NCI-H1105 treated with DMSO at 0.1 percent for 48 hours (cell line): ENCODE measurements around the gene WDR19.

Experiments
- DNase-seq: peaks from one replicate; lab custom pipeline; 2025; lab: John Stamatoyannopoulos, UW

Gene WDR19

DNA sequence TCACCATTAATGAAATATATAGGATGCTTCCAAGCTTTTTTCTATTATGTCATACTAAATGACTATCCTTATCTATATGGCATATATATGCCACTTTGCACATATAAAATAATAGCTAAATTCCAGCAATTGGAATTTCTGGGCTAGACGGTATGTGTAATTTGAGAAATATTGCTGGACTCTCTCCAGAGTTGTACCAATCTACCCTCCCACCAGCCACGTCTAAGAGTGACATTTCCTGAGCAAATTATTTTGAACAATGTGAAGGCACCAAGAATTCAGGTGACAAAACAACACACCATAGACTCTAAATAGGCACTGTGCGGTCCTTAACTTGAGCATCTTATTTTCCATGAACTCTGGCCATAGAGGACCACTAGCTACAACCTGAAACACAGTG lies 121.5 kb downstream of the WDR19 start:
- DNase-seq, result no peak

DNA sequence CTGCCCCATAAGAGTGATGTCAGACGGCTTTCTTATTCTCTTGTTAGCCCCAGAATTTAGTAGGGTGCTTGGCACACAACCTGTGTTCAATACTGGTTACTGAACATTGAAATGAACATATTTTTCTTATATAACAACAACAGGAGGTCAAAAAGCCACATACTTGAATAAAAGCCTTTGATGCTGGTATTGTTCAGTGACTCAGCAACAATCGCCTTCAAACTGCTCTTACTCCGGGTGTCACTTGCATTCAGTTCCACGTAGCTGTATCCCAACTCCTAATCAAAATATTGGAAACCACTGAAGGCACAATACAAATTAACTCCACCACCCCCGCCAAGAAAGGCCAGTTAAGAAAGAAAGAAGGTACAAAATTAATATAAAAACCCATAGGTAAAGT lies 122.3 kb downstream of the WDR19 start:
- no peak for DNase-seq

DNA sequence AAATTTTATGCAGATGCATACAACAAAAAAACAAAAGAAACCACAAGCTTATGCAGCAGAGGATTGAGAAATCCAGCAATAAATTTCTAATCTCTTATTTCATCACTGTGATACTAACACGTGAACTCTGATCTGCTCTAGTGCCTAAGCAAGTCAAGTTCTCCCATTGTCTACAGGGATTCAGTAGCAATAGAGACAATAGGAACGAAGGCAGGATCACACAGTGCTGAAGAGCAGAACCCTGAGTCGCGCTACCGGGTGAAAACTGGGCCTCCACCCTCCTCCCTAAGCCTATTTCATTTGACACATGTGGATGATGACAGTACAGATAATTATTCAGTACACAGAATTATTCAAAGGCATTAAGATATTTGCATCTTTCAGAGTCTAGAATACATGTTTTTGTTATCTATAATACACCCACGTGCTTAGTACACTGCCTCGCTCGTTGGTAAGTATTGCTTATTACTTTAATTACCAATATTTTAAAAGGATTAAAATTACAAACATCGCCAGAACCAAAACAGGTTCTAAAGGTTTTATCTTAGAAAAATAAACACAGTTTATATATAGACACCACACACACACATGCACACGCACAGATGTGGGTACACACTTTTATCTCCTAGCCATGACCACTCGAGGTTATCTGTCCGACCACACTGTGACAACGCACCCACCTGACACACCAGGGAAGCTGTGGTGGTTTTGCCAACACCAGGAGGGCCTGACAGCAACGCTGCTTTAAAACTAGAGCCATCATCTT lies 123.8 kb downstream of the WDR19 start:
- no peak for DNase-seq

DNA sequence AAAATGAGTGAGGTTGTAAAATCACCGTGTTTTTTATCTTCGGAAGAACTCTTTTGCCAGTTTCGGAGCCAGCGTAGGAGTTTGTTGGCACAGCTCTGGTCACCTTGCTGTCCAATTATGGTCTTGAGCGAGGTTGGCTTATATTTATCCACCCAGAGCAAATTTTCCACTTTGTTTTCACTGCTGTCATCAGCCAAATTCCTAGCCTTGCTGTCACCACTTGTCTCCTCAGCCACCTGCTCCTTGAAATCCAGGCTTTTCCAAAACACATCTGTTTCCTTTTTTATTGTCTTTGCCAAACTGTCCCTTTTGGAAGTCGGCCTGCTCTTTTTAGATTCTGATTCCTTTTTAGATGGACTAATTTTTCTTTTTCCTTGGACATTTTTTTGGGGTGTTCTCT lies 126.3 kb downstream of the WDR19 start:
- peak; percentile 16 for DNase-seq

DNA sequence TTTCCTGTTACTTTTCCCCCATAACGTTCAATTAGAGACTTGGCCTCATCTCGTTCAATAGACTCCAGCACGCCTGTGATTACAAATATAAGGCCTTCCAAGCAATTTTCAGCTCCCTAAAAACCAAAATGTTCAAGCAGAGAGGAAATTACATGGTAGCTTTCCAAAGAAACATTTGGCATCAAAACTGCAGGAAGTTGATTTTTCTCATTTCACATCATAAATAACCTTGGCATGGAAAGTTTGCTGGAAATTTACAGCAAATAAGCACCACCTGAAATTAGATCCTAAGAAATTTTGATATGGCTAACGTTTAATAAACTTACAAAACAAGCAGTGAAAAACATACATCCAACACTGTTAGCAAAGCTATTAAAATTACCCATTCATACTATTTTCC lies 130.5 kb downstream of the WDR19 start:
- no peak for DNase-seq

DNA sequence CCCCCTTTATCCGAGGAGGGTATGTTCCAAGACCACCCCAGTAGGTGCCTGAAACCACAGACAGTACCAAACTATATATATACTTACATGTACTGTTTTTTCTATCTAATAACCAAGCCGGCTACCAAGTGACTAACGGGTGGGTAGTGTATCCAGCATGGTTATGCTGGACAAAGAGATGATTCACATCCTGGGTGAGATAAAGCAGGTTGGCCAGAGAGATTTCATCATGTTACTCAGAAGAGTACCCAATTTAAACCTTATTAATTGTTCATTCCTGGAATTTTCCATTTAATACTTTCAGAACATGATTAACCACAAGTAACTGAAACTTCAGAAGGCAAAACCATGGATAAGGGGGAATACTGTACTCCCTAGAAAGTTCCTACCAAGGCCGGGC lies 137.3 kb downstream of the WDR19 start:
- no peak for DNase-seq

DNA sequence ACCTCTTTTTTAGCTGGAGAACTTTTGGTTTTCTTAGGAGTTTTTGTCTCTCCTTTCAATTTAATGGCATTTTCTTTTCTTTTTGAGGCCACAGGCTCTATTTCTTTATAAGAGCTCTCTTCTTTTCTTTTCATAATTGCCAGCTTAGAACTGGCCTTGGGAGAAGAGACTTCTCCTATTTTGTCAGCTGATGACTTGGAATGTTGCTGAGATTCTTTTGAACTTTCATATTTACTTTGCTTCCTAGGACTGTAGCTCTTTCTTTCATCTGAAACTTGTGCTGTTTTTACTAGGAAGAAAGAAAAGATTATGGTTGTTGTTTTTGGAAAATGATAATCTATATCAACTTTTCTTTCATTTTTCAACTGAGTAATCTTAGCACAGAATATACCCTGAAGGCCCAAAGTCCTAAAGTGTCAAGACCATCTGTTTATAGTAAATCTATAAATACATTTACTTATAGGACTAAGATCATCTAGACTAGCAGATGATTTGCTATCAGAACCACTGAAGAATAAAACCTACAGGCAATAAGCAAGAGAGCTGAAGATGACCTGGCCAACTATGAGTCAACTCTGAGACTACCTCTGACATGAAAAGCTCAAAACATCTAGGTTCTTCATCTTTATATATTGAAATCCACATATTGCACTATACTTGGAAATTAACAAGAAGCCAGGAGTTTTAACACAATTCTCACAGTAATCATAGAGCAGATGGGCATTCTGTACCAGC lies 138.2 kb downstream of the WDR19 start:
- no peak for DNase-seq

DNA sequence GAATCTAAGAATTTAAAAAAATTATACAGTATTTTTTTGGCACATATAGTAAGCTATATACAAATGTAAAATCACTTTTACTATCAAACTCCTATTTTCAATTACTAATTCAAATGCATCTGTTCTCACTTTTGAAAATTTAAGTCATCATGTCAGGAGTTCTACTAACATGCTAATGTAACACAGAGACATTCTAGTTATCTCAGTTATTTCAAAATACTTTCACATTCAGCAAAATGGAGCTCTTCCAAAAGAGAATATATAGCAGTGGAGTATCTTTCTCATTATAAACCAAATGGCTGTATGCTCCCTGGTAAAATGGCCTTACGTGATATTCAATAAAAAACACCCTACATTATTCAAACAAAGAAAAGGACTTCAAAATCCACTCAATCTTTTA lies 141.5 kb downstream of the WDR19 start:
- no peak for DNase-seq

DNA sequence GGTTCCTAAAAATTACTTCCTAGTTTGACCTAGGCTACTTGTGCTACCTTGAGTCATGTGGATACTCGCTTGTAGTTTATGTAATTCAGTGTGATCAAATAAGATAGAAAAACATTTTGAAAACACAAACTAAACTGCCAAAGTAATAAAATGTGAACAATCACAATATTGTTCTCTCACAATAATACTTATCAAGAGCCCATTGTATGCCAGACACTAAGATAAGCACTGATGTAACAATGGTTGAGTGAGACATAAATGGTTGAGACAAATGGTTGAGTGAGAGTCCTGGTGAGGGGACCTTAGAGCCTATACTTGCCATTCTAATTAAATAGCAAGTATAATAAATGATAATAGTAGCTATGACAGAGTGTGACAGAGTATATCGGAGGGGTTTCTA lies 142.1 kb downstream of the WDR19 start:
- DNase-seq, result no peak

DNA sequence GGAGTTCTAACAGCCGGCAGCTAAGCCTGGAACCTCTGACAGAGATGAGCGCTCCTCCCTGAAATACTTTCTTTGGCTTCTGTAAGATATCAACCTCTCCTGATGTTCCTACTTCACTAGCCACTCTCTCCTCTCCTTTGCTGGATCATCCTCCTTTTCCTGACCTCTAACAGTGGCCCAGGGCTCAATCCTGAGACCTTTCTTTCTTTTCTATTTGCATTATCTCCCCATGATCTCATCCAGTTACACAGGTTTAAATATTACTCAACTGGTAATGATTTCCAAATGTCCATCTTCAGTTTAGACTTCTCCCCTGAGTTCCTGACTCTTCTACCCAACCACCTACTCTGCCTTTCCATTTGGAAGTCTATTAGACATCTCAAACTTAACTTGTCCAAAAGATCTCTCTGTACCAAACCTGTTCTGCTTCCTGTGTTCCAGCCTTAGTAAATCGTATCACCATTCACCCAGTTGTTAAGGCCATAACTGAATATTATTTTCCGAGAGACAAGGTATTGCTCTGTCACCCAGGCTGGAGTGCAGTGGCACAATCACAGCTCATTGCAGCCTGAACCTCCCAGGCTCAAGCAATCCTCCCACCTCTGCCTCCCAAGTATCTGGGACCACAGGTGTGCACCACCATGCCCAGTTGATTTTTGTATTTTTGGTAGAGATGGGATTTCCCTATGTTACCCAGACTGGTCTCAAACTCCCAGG lies 142.7 kb downstream of the WDR19 start:
- DNase-seq, result no peak

DNA sequence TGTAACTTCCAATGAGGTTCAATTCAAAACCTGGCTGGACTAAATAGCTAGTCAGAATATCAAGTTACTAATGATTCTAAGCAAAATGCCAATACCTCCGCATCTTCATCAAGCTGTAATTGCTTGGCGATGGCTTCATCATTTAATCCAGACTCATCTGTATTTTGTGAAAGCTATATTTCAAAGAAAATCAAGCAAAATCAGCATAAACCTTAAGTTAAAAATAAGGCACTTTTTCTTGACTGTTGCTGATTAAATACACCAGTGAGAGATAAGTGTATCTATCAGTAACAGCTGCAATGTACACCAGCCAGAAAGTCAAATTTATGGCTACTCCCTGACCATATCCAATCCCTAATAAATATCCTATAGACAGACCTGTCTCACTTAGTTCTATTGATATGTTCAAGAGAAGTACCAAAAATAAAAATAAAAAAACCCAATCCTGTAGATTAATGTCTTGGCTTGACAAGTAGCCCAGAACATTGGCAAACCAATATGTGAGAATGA lies 144.2 kb downstream of the WDR19 start:
- no peak for DNase-seq

DNA sequence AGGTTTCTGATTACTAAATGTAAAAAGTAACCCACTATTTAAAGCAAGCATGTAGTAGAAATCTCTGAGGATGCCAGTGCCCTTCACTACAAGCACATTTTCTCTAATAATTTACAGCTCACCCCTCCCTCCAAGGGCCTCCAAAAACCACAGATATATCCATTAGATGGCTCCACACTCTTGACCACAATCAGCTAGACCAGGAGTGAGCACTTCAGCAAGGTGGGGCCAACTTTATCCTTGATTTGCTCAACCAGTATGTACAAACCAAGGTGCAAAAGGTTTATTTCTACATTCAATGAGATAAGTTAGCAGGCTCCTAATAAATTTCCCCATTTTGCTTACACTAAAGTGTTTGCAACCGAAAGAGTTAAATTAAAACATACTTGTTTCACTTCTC lies 148.0 kb downstream of the WDR19 start:
- no peak for DNase-seq

DNA sequence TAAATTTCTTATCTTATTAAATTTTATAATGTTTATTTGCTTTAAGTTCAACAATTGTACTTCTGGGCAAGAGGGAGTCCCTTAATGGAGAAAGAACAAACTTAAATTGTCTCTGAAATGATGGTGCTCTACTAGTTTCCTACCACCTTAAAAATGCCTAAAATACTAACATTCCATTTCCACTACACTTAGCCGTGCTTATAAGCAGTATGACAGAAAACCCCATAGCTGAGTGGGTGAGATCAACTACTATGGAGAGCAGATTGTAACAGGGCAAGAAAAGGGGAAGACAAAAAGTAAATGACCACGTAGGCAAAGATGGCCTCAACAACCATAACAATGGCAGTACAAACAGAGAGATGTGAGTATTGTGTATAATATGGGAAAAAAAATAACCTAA lies 148.9 kb downstream of the WDR19 start:
- no peak for DNase-seq
